ENCODE results near the gene SNAI3.

GRCh38 chr16:88705801-88706228 is 19.5 kb upstream of the SNAI3 start:
- no peak for TF ChIP-seq TBP (IDR thresholded peaks at IDR 0.05; ENCODE audit: low read depth, low read length)
- TF ChIP-seq, protein P1, sequence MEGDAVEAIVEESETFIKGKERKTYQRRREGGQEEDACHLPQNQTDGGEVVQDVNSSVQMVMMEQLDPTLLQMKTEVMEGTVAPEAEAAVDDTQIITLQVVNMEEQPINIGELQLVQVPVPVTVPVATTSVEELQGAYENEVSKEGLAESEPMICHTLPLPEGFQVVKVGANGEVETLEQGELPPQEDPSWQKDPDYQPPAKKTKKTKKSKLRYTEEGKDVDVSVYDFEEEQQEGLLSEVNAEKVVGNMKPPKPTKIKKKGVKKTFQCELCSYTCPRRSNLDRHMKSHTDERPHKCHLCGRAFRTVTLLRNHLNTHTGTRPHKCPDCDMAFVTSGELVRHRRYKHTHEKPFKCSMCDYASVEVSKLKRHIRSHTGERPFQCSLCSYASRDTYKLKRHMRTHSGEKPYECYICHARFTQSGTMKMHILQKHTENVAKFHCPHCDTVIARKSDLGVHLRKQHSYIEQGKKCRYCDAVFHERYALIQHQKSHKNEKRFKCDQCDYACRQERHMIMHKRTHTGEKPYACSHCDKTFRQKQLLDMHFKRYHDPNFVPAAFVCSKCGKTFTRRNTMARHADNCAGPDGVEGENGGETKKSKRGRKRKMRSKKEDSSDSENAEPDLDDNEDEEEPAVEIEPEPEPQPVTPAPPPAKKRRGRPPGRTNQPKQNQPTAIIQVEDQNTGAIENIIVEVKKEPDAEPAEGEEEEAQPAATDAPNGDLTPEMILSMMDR (IDR thresholded peaks at IDR 0.05; ENCODE audit: control extremely low read depth in 1 of 3, insufficient read depth in 1 of 3, low read depth in 1 of 3, low read length in 3 of 3): no peak
- TF ChIP-seq POLR2A (IDR thresholded peaks at IDR 0.05; ENCODE audit: control extremely low read depth in 1 of 2, low read depth in 2 of 2, low read length in 2 of 2): no peak
- TF ChIP-seq SP1 (IDR thresholded peaks at IDR 0.05; ENCODE audit: low read depth, low read length): no peak
- no peak for TF ChIP-seq SIX5 (IDR thresholded peaks at IDR 0.05; ENCODE audit: low read depth, low read length)
- no peak for TF ChIP-seq SAP30 (IDR thresholded peaks at IDR 0.05; ENCODE audit: insufficient read depth, insufficient replicate concordance, low read length)
- no peak for TF ChIP-seq KDM1A (IDR thresholded peaks at IDR 0.05; ENCODE audit: borderline replicate concordance, low read length)
- no peak for TF ChIP-seq GTF2F1 (IDR thresholded peaks at IDR 0.05; ENCODE audit: borderline replicate concordance, low read depth, low read length)

Measured in H1 (cell line).